Tibial artery (tissue), 4 donors: ENCODE results near the gene SNAI1.
"Not testable (repeated sequence)": the region's sequence is repeated elsewhere in the genome, so short reads cannot be mapped to it uniquely, and the experiment has no call there.

Source experiments
- DNase-seq, 2 donors: peaks; one replicate each; pipeline ENCODE4 v3.0.0-alpha.2; 2019
- H3K27ac ChIP-seq, 2 donors: fragments of 200-600 bp; sonication (generic) in 1 of 2; 1 replicate in 1 of 2; 2 replicates in 1 of 2; pipeline ENCODE4 v1.5.1; 2018 to 2019; ENCODE audit warnings: mild to moderate bottlenecking in 1 of 2
- H3K27me3 ChIP-seq, 2 donors: fragments of 200-600 bp; sonication (generic) in 1 of 2; one replicate each; pipeline versions ENCODE4 v1.5.1 to v1.6.0; 2016 to 2019
- H3K36me3 ChIP-seq, 3 donors: fragments of 200-600 bp; sonication (generic) in 2 of 3; one replicate each; pipeline ENCODE4 v1.5.1; 2016 to 2019; ENCODE audit warnings: mild to moderate bottlenecking in 2 of 3
- H3K4me1 ChIP-seq, 4 donors: fragments of 200-600 bp; sonication (generic) in 2 of 4; 1 replicate in 3 of 4; 2 replicates in 1 of 4; pipeline ENCODE4 v1.5.1; 2016 to 2019
- H3K4me3 ChIP-seq, 2 donors: fragments of 200-600 bp; sonication (generic) in 1 of 2; 1 replicate in 1 of 2; 2 replicates in 1 of 2; pipeline ENCODE4 v1.5.1; 2018 to 2019; ENCODE audit warnings: mild to moderate bottlenecking in 2 of 2
- H3K9me3 ChIP-seq, 3 donors: fragments of 200-600 bp; sonication (generic) in 1 of 3; one replicate each; pipeline ENCODE4 v1.5.1; 2016 to 2019
- intact Hi-C: fragments of 100-400 bp; cut with DNase I; formaldehyde crosslinking; loops from one replicate; pipeline ENCODE4 v1.15.0; 2023; ENCODE audit warnings: low total_unique reads
- TF ChIP-seq, protein P1 (sequence below), 2 experiments: fragments of 200-600 bp in 1 of 2; fragments of 450-650 bp in 1 of 2; IDR thresholded peaks; one replicate each; pipeline ENCODE4 v1.5.1; 2017 to 2019; ENCODE audit warnings: antibody characterized with exemption in 2 of 2, mild to moderate bottlenecking in 1 of 2, moderate library complexity in 1 of 2

The SNAI1 gene

DNA sequence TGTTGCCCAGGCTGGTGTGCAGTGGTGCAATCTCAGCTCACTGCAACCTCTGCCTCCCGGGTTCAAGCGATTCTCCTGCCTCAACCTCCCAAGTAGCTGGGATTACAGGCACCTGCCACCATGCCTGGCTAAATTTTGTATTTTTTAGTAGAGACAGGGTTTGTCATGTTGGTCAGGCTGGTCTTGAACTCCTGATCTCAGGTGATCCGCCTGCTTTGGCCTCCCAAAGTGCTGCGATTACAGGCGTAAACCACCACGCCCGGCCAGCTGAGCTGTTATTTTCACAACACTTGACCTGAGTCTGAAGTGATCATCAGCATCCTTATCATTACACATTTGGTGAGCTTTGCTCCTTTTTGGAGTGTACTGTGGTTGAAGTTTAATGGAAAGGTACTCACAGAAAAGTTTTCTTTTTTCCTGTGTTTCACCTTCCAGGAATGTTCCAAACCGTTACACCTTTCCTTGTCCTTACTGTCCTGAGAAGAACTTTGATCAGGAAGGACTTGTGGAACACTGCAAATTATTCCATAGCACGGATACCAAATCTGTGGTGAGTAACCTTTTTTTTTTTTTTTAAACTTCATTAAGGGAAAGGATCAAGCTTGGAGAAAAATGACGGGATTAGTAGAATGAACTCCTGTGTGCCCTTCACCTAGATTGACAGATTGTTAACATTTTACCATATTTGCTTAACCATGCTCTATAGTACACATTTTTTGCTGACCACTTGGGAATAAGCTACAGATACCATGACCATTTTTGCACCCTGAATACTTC, 36.9 kb upstream of the SNAI1 start:
- DNase-seq = no peak
- intact Hi-C loops = no loop called here
- Histone ChIP-seq H3K4me3 (no peak overlapping the region), H3K9me3 (no peaks in the 10 kb centered on the region), H3K27ac (no peak overlapping the region), H3K27me3 (no peaks in the 10 kb centered on the region), H3K4me1 (peaks cover 0 to 15% (median 4%) of the 10 kb centered on the region in 4 donors), H3K36me3 (peaks cover 55 to 92% (median 78%) of the 10 kb centered on the region in 3 donors)
- TF ChIP-seq, protein P1, sequence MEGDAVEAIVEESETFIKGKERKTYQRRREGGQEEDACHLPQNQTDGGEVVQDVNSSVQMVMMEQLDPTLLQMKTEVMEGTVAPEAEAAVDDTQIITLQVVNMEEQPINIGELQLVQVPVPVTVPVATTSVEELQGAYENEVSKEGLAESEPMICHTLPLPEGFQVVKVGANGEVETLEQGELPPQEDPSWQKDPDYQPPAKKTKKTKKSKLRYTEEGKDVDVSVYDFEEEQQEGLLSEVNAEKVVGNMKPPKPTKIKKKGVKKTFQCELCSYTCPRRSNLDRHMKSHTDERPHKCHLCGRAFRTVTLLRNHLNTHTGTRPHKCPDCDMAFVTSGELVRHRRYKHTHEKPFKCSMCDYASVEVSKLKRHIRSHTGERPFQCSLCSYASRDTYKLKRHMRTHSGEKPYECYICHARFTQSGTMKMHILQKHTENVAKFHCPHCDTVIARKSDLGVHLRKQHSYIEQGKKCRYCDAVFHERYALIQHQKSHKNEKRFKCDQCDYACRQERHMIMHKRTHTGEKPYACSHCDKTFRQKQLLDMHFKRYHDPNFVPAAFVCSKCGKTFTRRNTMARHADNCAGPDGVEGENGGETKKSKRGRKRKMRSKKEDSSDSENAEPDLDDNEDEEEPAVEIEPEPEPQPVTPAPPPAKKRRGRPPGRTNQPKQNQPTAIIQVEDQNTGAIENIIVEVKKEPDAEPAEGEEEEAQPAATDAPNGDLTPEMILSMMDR (IDR thresholded peaks at IDR 0.05) = no peak

DNA sequence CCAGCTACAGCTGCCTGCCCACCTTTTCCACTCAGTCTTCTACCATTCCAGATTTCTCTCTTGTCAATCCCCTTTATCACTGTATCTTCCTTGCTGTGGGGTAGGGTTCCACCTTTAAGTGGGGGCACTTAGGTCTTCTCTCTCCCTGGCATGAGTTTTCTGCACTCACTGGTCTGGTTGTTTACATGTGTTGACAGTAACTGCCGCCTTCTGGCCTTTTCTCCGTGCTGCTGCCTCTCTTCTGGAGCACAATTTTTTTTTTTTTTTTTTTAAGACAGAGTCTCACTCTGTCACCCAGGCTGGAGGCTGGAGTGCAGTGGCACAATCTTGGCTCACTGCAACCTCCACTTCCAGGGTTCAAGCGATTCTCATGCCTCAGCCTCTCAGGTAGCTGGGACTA, 34.6 kb upstream of the SNAI1 start:
- Histone ChIP-seq H3K36me3 (peaks cover 78 to 94% (median 80%) of the 10 kb centered on the region in 3 donors), H3K4me3 (no peak overlapping the region), H3K27ac (no peak overlapping the region), H3K9me3 (no peaks in the 10 kb centered on the region), H3K27me3 (no peaks in the 10 kb centered on the region), H3K4me1 (peaks cover 0 to 6% (median 0%) of the 10 kb centered on the region in 4 donors)
- DNase-seq = no peak
- intact Hi-C loops = no loop called here
- TF ChIP-seq, protein P1 (IDR thresholded peaks at IDR 0.05) = no peak

DNA sequence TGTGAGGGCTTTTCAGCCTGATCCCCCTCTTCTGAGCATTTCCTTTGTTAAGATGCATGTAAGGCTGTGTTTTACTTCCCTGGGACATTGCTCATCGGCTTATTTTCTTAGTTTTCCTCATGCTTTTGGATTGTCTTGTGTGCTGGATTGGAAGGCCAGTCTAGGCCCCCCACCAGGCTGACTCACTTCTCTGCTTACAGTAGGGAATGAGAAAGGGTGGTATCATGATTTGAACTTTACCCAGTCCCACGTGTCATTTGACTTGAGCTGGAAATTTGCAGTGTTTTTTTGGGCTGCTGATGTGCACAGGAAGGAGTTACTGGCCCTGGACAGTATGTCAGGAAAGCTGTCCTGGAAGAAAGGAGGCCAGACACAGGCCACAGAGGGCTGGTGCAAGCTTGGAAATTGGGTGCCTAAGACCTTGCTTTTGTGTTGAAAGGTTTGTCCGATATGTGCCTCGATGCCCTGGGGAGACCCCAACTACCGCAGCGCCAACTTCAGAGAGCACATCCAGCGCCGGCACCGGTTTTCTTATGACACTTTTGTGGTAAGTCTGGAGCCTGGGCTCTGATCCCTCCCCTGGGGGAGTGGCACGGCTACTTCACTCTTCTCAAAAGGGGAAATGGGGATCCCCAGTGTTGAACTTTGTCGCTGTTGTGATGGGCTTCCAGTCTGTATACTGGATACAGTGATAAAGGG, 33.8 kb upstream of the SNAI1 start:
- intact Hi-C loops = no loop called here
- Histone ChIP-seq H3K27me3 (no peaks in the 10 kb centered on the region), H3K4me3 (no peak overlapping the region), H3K27ac (no peak overlapping the region), H3K4me1 (peaks cover 0 to 5% (median 0%) of the 10 kb centered on the region in 4 donors), H3K9me3 (no peaks in the 10 kb centered on the region), H3K36me3 (peaks cover 83 to 96% (median 85%) of the 10 kb centered on the region in 3 donors)
- DNase-seq = no peak
- TF ChIP-seq, protein P1 (IDR thresholded peaks at IDR 0.05) = no peak

DNA sequence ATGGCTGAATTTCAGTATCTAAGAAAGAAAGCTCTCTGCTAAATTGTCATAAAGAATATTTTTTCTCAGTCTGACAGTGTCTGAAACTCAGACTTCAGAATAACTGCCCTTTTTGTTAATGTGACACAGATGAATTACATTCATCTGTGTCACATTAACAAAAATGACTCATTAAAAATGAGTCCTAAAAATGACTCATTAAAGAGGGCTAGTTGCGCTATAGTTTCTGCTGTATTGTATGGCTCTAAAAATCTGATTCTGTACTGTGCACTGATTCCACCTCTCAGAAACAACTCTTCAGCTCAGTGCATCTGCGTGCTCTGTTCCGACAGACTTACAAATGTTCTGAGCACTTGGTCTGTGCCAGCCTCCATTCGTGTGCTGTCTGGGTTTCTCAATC, 31.6 kb upstream of the SNAI1 start:
- no peaks in the 10 kb centered on the region for H3K27me3 ChIP-seq
- no peaks in the 10 kb centered on the region for H3K4me1 ChIP-seq
- intact Hi-C loops = no loop called here
- H3K36me3 ChIP-seq = peaks cover 64 to 98% (median 94%) of the 10 kb centered on the region in 3 donors
- no peaks in the 10 kb centered on the region for H3K9me3 ChIP-seq
- no peak overlapping the region for H3K27ac ChIP-seq
- TF ChIP-seq, protein P1 (IDR thresholded peaks at IDR 0.05) = no peak
- no peak overlapping the region for H3K4me3 ChIP-seq
- DNase-seq = no peak

DNA sequence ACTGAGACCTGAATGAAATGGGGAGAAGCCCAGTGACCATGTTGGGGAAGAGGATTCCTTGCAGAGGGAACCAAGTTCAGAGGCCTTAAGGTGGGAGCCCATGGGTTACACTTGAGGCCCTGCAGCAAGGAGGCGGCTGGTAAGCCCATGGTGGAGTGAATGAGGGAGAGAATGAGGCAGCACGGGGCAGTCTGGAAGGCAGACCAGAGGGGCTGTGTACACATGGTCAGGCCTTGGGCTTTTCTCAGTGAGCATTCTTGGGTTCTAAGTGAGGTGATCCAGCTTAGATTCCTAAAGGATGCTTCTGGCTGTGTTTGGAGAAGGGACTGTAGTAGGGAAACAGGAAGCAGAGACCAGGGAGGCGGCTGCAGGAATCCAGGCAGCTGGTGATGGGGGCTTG, 27.6 kb upstream of the SNAI1 start:
- H3K4me1 ChIP-seq = no peaks in the 10 kb centered on the region
- no peak overlapping the region for H3K4me3 ChIP-seq
- TF ChIP-seq, protein P1 (IDR thresholded peaks at IDR 0.05) = no peak
- no peaks in the 10 kb centered on the region for H3K9me3 ChIP-seq
- H3K27me3 ChIP-seq = no peaks in the 10 kb centered on the region
- H3K27ac ChIP-seq = no peak overlapping the region
- no peak for DNase-seq
- H3K36me3 ChIP-seq = peaks cover 49 to 100% (median 81%) of the 10 kb centered on the region in 3 donors
- intact Hi-C loops = no loop called here

DNA sequence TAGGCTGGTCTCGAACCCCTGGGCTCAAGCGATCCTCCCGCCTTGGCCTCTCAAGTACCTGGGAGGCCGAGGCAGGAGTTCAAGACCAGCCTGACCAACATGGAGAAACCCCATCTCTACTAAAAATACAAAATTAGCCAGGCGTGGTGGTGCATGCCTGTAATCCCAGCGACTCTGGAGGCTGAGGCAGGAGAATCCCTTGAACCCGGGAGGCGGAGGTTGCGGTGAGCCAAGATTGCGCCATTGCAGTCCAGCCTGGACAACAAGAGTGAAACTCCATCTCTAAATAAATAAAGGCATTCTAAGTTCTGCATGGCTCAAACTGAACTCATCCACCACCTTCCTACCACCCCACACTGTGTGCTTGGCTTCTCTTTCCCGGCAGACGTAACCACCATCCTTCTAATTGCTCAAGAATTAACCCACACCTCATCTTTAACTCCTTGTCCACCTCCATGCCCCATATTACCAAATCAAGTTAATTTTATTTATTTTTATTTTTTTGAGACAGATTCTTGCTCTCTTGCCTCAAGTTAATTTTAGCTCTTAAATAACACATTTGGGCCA, 26.9 kb upstream of the SNAI1 start:
- H3K4me1 ChIP-seq, H3K4me3 ChIP-seq, H3K27me3 ChIP-seq, H3K9me3 ChIP-seq, intact Hi-C loops, DNase-seq, H3K27ac ChIP-seq: not testable (repeated sequence)
- H3K36me3 ChIP-seq = peaks cover 42 to 95% (median 74%) of the 10 kb centered on the region in 3 donors
